Stimulated activated CD4-positive, alpha-beta T cell treated with anti-CD3 and anti-CD28 coated beads, Interleukin-4, amount 100 ng/mL, for 4 hours (primary cell): Measurements from ENCODE around the gene CTNNA3.
"Not testable (repeated sequence)": the region's sequence is repeated elsewhere in the genome, so short reads cannot be mapped to it uniquely, and the experiment has no call there.

Source experiments
- DNase-seq, 2 experiments: peaks; one replicate each; pipeline ENCODE4 v3.0.0-alpha.2; 2020

The CTNNA3 gene

GRCh38 chr10:66501356-66501755, 1194.6 kb downstream of the CTNNA3 start:
- no peak for DNase-seq

GRCh38 chr10:66483966-66484365, 1212.0 kb downstream of the CTNNA3 start:
- no peak for DNase-seq

- no peak for DNase-seq
Measured at GRCh38 chr10:66472156-66472555, 1223.8 kb downstream of the CTNNA3 start.

- DNase-seq: no peak
Measured at GRCh38 chr10:66467042-66467441, 1229.0 kb downstream of the CTNNA3 start.

- DNase-seq: no peak
Measured at GRCh38 chr10:66466622-66467021, 1229.4 kb downstream of the CTNNA3 start.

GRCh38 chr10:66463611-66464010, 1232.4 kb downstream of the CTNNA3 start:
- DNase-seq: no peak

- no peak for DNase-seq
Measured at GRCh38 chr10:66457629-66458028, 1238.4 kb downstream of the CTNNA3 start.

GRCh38 chr10:66455304-66455703, 1240.7 kb downstream of the CTNNA3 start:
- no peak for DNase-seq

- DNase-seq: no peak
Measured at GRCh38 chr10:66440568-66440967, 1255.4 kb downstream of the CTNNA3 start.

GRCh38 chr10:66414943-66415342, 1281.1 kb downstream of the CTNNA3 start:
- no peak for DNase-seq

GRCh38 chr10:66405566-66405965, 1290.4 kb downstream of the CTNNA3 start:
- no peak for DNase-seq

- DNase-seq: no peak
Measured at GRCh38 chr10:66398669-66399068, 1297.3 kb downstream of the CTNNA3 start.

- no peak for DNase-seq
Measured at GRCh38 chr10:66394342-66395063, 1301.5 kb downstream of the CTNNA3 start.

- no peak for DNase-seq
Measured at GRCh38 chr10:66390926-66391325, 1305.1 kb downstream of the CTNNA3 start.

GRCh38 chr10:66381045-66381444, 1315.0 kb downstream of the CTNNA3 start:
- no peak for DNase-seq

GRCh38 chr10:66378117-66378876, 1317.7 kb downstream of the CTNNA3 start:
- DNase-seq: no peak

GRCh38 chr10:66368146-66368545, 1327.8 kb downstream of the CTNNA3 start:
- no peak for DNase-seq

- DNase-seq: no peak
Measured at GRCh38 chr10:66366163-66366562, 1329.8 kb downstream of the CTNNA3 start.

GRCh38 chr10:66365686-66366085, 1330.3 kb downstream of the CTNNA3 start:
- DNase-seq: no peak

GRCh38 chr10:66362522-66362921, 1333.5 kb downstream of the CTNNA3 start:
- no peak for DNase-seq

- DNase-seq: not testable (repeated sequence)
Measured at GRCh38 chr10:66353822-66354221, 1342.2 kb downstream of the CTNNA3 start.

- no peak for DNase-seq
Measured at GRCh38 chr10:66353422-66353821, 1342.6 kb downstream of the CTNNA3 start.

GRCh38 chr10:66350622-66351399, 1345.2 kb downstream of the CTNNA3 start:
- no peak for DNase-seq

GRCh38 chr10:66349726-66350125, 1346.3 kb downstream of the CTNNA3 start:
- no peak for DNase-seq
